Osteoblast (primary cell): ENCODE results near the gene ASXL2. TPM values are rescaled to one million over a fixed set of nuclear protein-coding genes. Genes with fewer than 3 reads are reported as not detected.

ENCODE experiments used
- DNase-seq: peaks from one replicate; pipeline ENCODE4 v3.0.0; 2011; ENCODE audit warnings: low spot score, mixed read lengths; ENCODE audit not compliant: insufficient read length; ENCODE audit errors: missing footprints
- H2AFZ ChIP-seq: 2 replicates; pipeline ENCODE4 v1.6.0; 2011; ENCODE audit warnings: mild to moderate bottlenecking, low read length
- H3K27ac ChIP-seq: 2 replicates; pipeline ENCODE4 v1.5.1; 2011; ENCODE audit warnings: mild to moderate bottlenecking, low read depth, low read length, moderate library complexity
- H3K27me3 ChIP-seq: 2 replicates; pipeline ENCODE4 v1.6.0; 2012; ENCODE audit warnings: mild to moderate bottlenecking, control low read depth, inconsistent platforms, low read length, moderate library complexity; ENCODE audit not compliant: insufficient read depth
- H3K36me3 ChIP-seq: 2 replicates; pipeline ENCODE4 v1.5.1; 2011; ENCODE audit warnings: mild to moderate bottlenecking, low read length, control low read depth, moderate library complexity; ENCODE audit not compliant: insufficient read depth
- H3K4me1 ChIP-seq: 2 replicates; pipeline ENCODE4 v1.5.1; 2011; ENCODE audit warnings: mild to moderate bottlenecking, low read length, control low read depth, moderate library complexity; ENCODE audit not compliant: insufficient read depth
- H3K4me2 ChIP-seq: 2 replicates; pipeline ENCODE4 v1.6.0; 2011; ENCODE audit warnings: mild to moderate bottlenecking, low read length; ENCODE audit not compliant: insufficient read depth
- H3K4me3 ChIP-seq: fragments of 200-600 bp; sonication (generic); 3 replicates; pipeline ENCODE4 v1.5.1; 2012; ENCODE audit warnings: mild to moderate bottlenecking, low read length, inconsistent platforms; ENCODE audit not compliant: insufficient read depth
- H3K79me2 ChIP-seq: 2 replicates; pipeline ENCODE4 v1.6.0; 2012; ENCODE audit warnings: mild to moderate bottlenecking, low read length, control low read depth, inconsistent platforms; ENCODE audit not compliant: insufficient read depth
- H3K9me3 ChIP-seq: 2 replicates; pipeline ENCODE4 v1.5.1; 2011; ENCODE audit warnings: low read depth, low read length, control low read depth
- H4K20me1 ChIP-seq: 2 replicates; pipeline ENCODE4 v1.6.0; 2012; ENCODE audit warnings: mild to moderate bottlenecking, low read length, control low read depth; ENCODE audit not compliant: insufficient read depth
- CTCF ChIP-seq: IDR thresholded peaks from 2 replicates; pipeline ENCODE4 v1.5.1; 2011; ENCODE audit warnings: mild to moderate bottlenecking, low read depth, low read length, moderate library complexity; ENCODE audit errors: extremely low read depth
- total RNA-seq: library from RNA; depleted of rRNA; stranded (reverse); fragments of >200 nt; gene quantifications from 2 replicates; pipeline ENCODE4 v1.2.3, GENCODE V29; 2012

ASXL2 gene
- total RNA-seq, 1 donor = 13.0 TPM

GRCh38 chr2:25697559-25698341, 180.5 kb downstream of the ASXL2 start:
- peak overlapping the region; percentile 52 for H3K4me2 ChIP-seq
- no peak overlapping the region for H3K4me3 ChIP-seq
- no peaks in the 10 kb centered on the region for H3K36me3 ChIP-seq
- H3K9me3 ChIP-seq = no peaks in the 10 kb centered on the region
- H3K4me1 ChIP-seq = no peaks in the 10 kb centered on the region
- TF ChIP-seq CTCF = no peak
- no peaks in the 10 kb centered on the region for H4K20me1 ChIP-seq
- no peak overlapping the region for H3K27ac ChIP-seq
- H3K27me3 ChIP-seq = peaks cover 19% of the 10 kb centered on the region
- DNase-seq = no peak
- peak overlapping the region; percentile 61 for H2AFZ ChIP-seq
- no peaks in the 10 kb centered on the region for H3K79me2 ChIP-seq

GRCh38 chr2:25692737-25693445, 185.4 kb downstream of the ASXL2 start:
- no peak overlapping the region for H3K4me3 ChIP-seq
- peaks cover 7% of the 10 kb centered on the region for H3K27me3 ChIP-seq
- H3K4me2 ChIP-seq = no peak overlapping the region
- H4K20me1 ChIP-seq = no peaks in the 10 kb centered on the region
- DNase-seq = peak; percentile 61
- H3K4me1 ChIP-seq = peaks cover 5% of the 10 kb centered on the region
- no peak overlapping the region for H3K27ac ChIP-seq
- peak; percentile 8 for TF ChIP-seq CTCF
- H3K9me3 ChIP-seq = no peaks in the 10 kb centered on the region
- H2AFZ ChIP-seq = no peak overlapping the region
- H3K36me3 ChIP-seq = no peaks in the 10 kb centered on the region
- H3K79me2 ChIP-seq = no peaks in the 10 kb centered on the region

GRCh38 chr2:25692143-25692542, 186.1 kb downstream of the ASXL2 start:
- Histone ChIP-seq H3K36me3 (no peaks in the 10 kb centered on the region), H3K4me1 (peaks cover 5% of the 10 kb centered on the region), H3K4me3 (no peak overlapping the region), H3K27me3 (peaks cover 3% of the 10 kb centered on the region), H3K27ac (no peak overlapping the region), H3K79me2 (no peaks in the 10 kb centered on the region), H3K9me3 (no peaks in the 10 kb centered on the region), H2AFZ (no peak overlapping the region), H3K4me2 (no peak overlapping the region), H4K20me1 (no peaks in the 10 kb centered on the region)
- peak; percentile 76 for DNase-seq
- no peak for TF ChIP-seq CTCF

- peak; percentile 56 for DNase-seq
- Histone ChIP-seq H3K4me2 (no peak overlapping the region), H3K27me3 (peaks cover 8% of the 10 kb centered on the region), H3K36me3 (no peaks in the 10 kb centered on the region), H3K4me1 (peaks cover 5% of the 10 kb centered on the region), H3K27ac (no peak overlapping the region), H3K9me3 (no peaks in the 10 kb centered on the region), H2AFZ (no peak overlapping the region), H3K79me2 (no peaks in the 10 kb centered on the region), H4K20me1 (no peaks in the 10 kb centered on the region), H3K4me3 (no peak overlapping the region)
- TF ChIP-seq CTCF = no peak
These were observed 188.2 kb downstream of the ASXL2 start for GRCh38 chr2:25690058-25690457.
